MM.1S (cell line): ENCODE results near the gene RAMP1.

ENCODE experiments used
- DNase-seq: peaks from one replicate; pipeline ENCODE4 v3.0.0-alpha.2; 2015
- H2AFZ ChIP-seq: fragments of 300-600 bp; sonication (generic); 2 replicates; pipeline ENCODE4 v1.6.0; 2016; ENCODE audit warnings: antibody characterized with exemption, low read length
- H3F3A ChIP-seq: fragments of 300-600 bp; sonication (generic); 2 replicates; pipeline ENCODE4 v1.6.1; 2016; ENCODE audit warnings: mild to moderate bottlenecking, antibody characterized with exemption, low read length, moderate library complexity, mixed read lengths; ENCODE audit not compliant: insufficient read depth
- H3K27ac ChIP-seq: fragments of 300-600 bp; sonication (generic); 2 replicates; pipeline ENCODE4 v1.5.1; 2016; ENCODE audit warnings: mild to moderate bottlenecking, low read length
- H3K27me3 ChIP-seq: fragments of 300-600 bp; sonication (generic); replicated peaks from 2 replicates; pipeline ENCODE4 v1.6.0; 2016; ENCODE audit warnings: low read length; ENCODE audit not compliant: insufficient read depth
- H3K36me3 ChIP-seq: fragments of 300-600 bp; sonication (generic); replicated peaks from 2 replicates; pipeline ENCODE4 v1.6.1; 2016; ENCODE audit warnings: mild to moderate bottlenecking, low read length, mixed read lengths; ENCODE audit not compliant: insufficient read depth
- H3K4me1 ChIP-seq: fragments of 300-600 bp; sonication (generic); 2 replicates; pipeline ENCODE4 v1.6.1; 2016; ENCODE audit warnings: low read length, mixed read lengths
- H3K4me2 ChIP-seq: fragments of 300-600 bp; sonication (generic); 2 replicates; pipeline ENCODE4 v1.6.0; 2016; ENCODE audit warnings: low read depth, low read length
- H3K4me3 ChIP-seq: fragments of 300-600 bp; sonication (generic); 2 replicates; pipeline ENCODE4 v1.5.1; 2016; ENCODE audit warnings: low read length, mixed read lengths
- H3K79me2 ChIP-seq: fragments of 300-600 bp; sonication (generic); 2 replicates; pipeline ENCODE4 v1.6.1; 2016; ENCODE audit warnings: mixed run types, low read length, mixed read lengths
- H3K9ac ChIP-seq: fragments of 300-600 bp; sonication (generic); 2 replicates; pipeline ENCODE4 v1.6.1; 2016; ENCODE audit warnings: low read length, mixed read lengths
- H3K9me2 ChIP-seq: fragments of 300-600 bp; sonication (generic); replicated peaks from 2 replicates; pipeline ENCODE4 v1.6.1; 2016; ENCODE audit warnings: mild to moderate bottlenecking, low read length, mixed read lengths; ENCODE audit not compliant: insufficient read depth
- H3K9me3 ChIP-seq: fragments of 300-600 bp; sonication (generic); replicated peaks from 2 replicates; pipeline ENCODE4 v1.6.1; 2016; ENCODE audit warnings: mild to moderate bottlenecking, low read length, mixed read lengths; ENCODE audit not compliant: insufficient read depth
- H4K20me1 ChIP-seq: fragments of 300-600 bp; sonication (generic); 2 replicates; pipeline ENCODE4 v1.6.1; 2016; ENCODE audit warnings: mild to moderate bottlenecking, low read length, moderate library complexity, mixed read lengths; ENCODE audit not compliant: insufficient read depth
- EZH2 ChIP-seq: fragments of 300-600 bp; sonication (generic); optimal IDR thresholded peaks from 2 replicates; pipeline ENCODE3; 2017; ENCODE audit warnings: low read depth, mild to moderate bottlenecking, antibody characterized with exemption, low read length, mixed read lengths
- EZH2phosphoT487 ChIP-seq: fragments of 300-600 bp; sonication (generic); IDR thresholded peaks from 2 replicates; pipeline ENCODE4 v1.6.1; 2018; ENCODE audit warnings: antibody characterized with exemption, low read length
- TF ChIP-seq, protein P1 (sequence below): fragments of 300-600 bp; sonication (generic); IDR thresholded peaks from 2 replicates; pipeline ENCODE4 v1.5.1; 2016; ENCODE audit warnings: antibody characterized with exemption, low read length, mixed read lengths

Gene RAMP1

DNA sequence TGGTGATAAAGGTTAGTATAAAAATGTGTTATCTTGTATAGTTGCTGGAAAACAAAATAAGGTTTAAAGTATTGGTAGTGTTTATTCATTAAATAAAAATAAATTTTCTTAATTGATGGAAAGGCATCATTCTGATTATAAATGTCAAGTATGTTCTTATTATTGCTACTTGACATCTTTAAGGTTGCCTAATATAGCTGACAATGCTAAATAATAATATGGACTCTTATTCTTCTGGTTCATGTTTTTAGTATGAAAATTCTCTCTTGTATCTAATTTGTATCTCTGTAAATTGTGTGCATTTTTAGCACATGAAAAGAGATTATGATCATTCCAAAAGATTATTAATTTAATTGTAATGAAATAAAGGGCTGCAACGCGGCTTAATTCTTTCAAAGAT, 35.9 kb upstream of the RAMP1 start:
- Histone ChIP-seq H3K36me3 (no peaks in the 10 kb centered on the region), H3K27ac (no peak overlapping the region), H3F3A (no peaks in the 10 kb centered on the region), H4K20me1 (no peaks in the 10 kb centered on the region), H3K9me3 (no peaks in the 10 kb centered on the region), H3K9ac (no peak overlapping the region), H3K27me3 (no peaks in the 10 kb centered on the region), H3K9me2 (no peaks in the 10 kb centered on the region), H3K4me3 (no peak overlapping the region), H3K79me2 (no peaks in the 10 kb centered on the region), H2AFZ (no peak overlapping the region), H3K4me1 (no peaks in the 10 kb centered on the region), H3K4me2 (no peak overlapping the region)
- TF ChIP-seq EZH2 (no peak), EZH2phosphoT487 (no peak)
- TF ChIP-seq, protein P1, sequence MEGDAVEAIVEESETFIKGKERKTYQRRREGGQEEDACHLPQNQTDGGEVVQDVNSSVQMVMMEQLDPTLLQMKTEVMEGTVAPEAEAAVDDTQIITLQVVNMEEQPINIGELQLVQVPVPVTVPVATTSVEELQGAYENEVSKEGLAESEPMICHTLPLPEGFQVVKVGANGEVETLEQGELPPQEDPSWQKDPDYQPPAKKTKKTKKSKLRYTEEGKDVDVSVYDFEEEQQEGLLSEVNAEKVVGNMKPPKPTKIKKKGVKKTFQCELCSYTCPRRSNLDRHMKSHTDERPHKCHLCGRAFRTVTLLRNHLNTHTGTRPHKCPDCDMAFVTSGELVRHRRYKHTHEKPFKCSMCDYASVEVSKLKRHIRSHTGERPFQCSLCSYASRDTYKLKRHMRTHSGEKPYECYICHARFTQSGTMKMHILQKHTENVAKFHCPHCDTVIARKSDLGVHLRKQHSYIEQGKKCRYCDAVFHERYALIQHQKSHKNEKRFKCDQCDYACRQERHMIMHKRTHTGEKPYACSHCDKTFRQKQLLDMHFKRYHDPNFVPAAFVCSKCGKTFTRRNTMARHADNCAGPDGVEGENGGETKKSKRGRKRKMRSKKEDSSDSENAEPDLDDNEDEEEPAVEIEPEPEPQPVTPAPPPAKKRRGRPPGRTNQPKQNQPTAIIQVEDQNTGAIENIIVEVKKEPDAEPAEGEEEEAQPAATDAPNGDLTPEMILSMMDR: no peak
- DNase-seq: no peak

DNA sequence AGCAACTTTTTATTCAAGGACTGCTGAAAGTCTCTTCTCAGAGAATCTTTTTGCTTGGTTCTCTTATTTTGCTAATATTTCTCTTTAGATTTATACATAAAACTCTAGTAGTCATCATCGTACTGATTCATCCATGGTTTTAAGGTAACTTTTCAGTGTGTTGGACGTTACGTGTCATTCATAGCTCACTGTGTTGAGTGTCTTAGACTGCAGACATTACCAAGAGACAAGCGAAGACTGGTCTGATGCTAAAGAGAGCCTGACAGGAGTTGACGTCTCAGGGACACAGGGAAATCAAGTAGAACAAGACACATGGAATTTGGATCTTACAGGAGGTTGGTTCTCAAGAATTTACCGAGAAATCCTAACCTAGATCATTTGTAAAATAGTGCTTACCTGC, 35.3 kb upstream of the RAMP1 start:
- Histone ChIP-seq H3K9me3 (no peaks in the 10 kb centered on the region), H3K9ac (no peak overlapping the region), H3K79me2 (no peaks in the 10 kb centered on the region), H3K9me2 (no peaks in the 10 kb centered on the region), H2AFZ (no peak overlapping the region), H3K27me3 (no peaks in the 10 kb centered on the region), H3K4me3 (no peak overlapping the region), H3F3A (no peaks in the 10 kb centered on the region), H3K4me1 (no peaks in the 10 kb centered on the region), H4K20me1 (no peaks in the 10 kb centered on the region), H3K27ac (no peak overlapping the region), H3K36me3 (no peaks in the 10 kb centered on the region), H3K4me2 (no peak overlapping the region)
- DNase-seq: no peak
- TF ChIP-seq, protein P1: no peak
- TF ChIP-seq EZH2: no peak

DNA sequence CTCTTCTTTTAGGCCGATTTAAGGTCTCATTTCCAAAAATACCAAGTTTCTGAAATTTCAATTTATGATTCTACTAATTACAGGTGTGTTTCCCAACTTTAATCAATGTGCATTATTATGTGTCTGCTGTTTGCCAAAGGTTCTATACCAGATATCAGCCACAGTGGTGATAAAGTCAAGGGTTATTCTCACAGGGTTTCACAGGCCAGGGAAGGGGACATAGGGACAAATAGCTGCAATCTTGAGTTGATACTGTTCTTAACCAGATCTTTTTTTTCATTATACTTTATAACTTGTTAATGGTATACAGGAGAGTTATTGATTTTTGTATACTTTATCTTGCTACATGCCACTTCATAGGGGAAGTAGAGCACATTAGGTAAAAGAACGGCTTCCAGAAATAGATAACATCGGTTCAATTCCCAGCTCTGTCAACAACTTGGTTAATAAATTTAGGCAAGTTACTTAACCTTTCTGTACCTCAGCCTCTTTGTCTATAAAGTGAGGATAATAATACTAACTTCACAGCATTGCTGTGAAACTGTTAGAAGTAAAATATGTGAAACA, 31.9 kb upstream of the RAMP1 start:
- no peak overlapping the region for H3K4me2 ChIP-seq
- no peak overlapping the region for H3K27ac ChIP-seq
- no peaks in the 10 kb centered on the region for H3K9me3 ChIP-seq
- H4K20me1 ChIP-seq: no peaks in the 10 kb centered on the region
- TF ChIP-seq EZH2: no peak
- TF ChIP-seq, protein P1: no peak
- TF ChIP-seq EZH2phosphoT487: no peak
- H3K9ac ChIP-seq: no peak overlapping the region
- no peaks in the 10 kb centered on the region for H3K4me1 ChIP-seq
- no peaks in the 10 kb centered on the region for H3K36me3 ChIP-seq
- H3K9me2 ChIP-seq: no peaks in the 10 kb centered on the region
- H3K79me2 ChIP-seq: no peaks in the 10 kb centered on the region
- no peak overlapping the region for H2AFZ ChIP-seq
- H3K4me3 ChIP-seq: no peak overlapping the region
- no peaks in the 10 kb centered on the region for H3K27me3 ChIP-seq
- no peaks in the 10 kb centered on the region for H3F3A ChIP-seq
- no peak for DNase-seq
